Calu3 (cell line): Measurements from ENCODE around the gene TEX22. TPM values are rescaled to one million over a fixed set of nuclear protein-coding genes. Genes with fewer than 3 reads are reported as not detected.

Source experiments
- BruUV-seq: library from RNA; stranded (reverse); fragments of 400-500 nt; replicated peaks from 2 replicates; lab custom pipeline; 2021; lab: Mats Ljungman, UMichigan
- CTCF ChIA-PET: fragments of 300-600 bp; sonication (Branson Sonifier 250); formaldehyde crosslinking; loops from one replicate; lab custom pipeline; 2022; ENCODE audit warnings: antibody characterized with exemption; lab: Charles Lee
- DNase-seq: peaks from one replicate; pipeline ENCODE4 v3.0.0; 2022
- H3K27ac Mint-ChIP-seq: one replicate; pipeline ENCODE4 v1.8.0; 2022; ENCODE audit warnings: mixed read lengths; ENCODE audit not compliant: unreplicated experiment
- H3K27me3 Mint-ChIP-seq: one replicate; pipeline ENCODE4 v1.8.0; 2022; ENCODE audit warnings: mixed read lengths; ENCODE audit not compliant: unreplicated experiment
- H3K36me3 Mint-ChIP-seq: one replicate; pipeline ENCODE4 v1.8.0; 2022; ENCODE audit warnings: mild to moderate bottlenecking, moderate library complexity, mixed read lengths; ENCODE audit not compliant: insufficient read depth, unreplicated experiment
- H3K4me1 Mint-ChIP-seq: one replicate; pipeline ENCODE4 v1.8.0; 2022; ENCODE audit warnings: mild to moderate bottlenecking, low read depth, mixed read lengths; ENCODE audit not compliant: unreplicated experiment
- H3K4me3 Mint-ChIP-seq: one replicate; pipeline ENCODE4 v1.8.0; 2022; ENCODE audit warnings: mild to moderate bottlenecking, low read depth, moderate library complexity, mixed read lengths; ENCODE audit not compliant: unreplicated experiment
- H3K9me3 Mint-ChIP-seq: one replicate; pipeline ENCODE4 v1.8.0; 2022; ENCODE audit warnings: low read depth, mixed read lengths; ENCODE audit not compliant: unreplicated experiment
- CTCF ChIP-seq: fragments of 200-600 bp; IDR thresholded peaks from one replicate; pipeline ENCODE4 v1.8.0; 2022; ENCODE audit warnings: antibody characterized with exemption; ENCODE audit not compliant: unreplicated experiment
- intact Hi-C: fragments of 100-400 bp; cut with micrococcal nuclease; formaldehyde crosslinking; loops from one replicate; pipeline ENCODE4 v1.10.0; 2022; ENCODE audit not compliant: unreplicated experiment
- total RNA-seq: library from RNA; stranded (reverse); gene quantifications from 2 replicates; pipeline ENCODE4 v1.2.3, GENCODE V29; 2022

Gene TEX22
- total RNA-seq, 1 experiment from 2014 or later = 2.8 TPM

- CTCF ChIA-PET = interaction anchor here (2.2 kb wide), 1 partner anchor 120 kb away, joined by 24 read pairs; no protein-coding TSS in a partner anchor
- H3K36me3 Mint-ChIP-seq = peaks cover 12% of the 10 kb centered on the region
- no peaks in the 10 kb centered on the region for H3K4me1 Mint-ChIP-seq
- DNase-seq = no peak
- no peak for TF ChIP-seq CTCF
- no peak overlapping the region for H3K27ac Mint-ChIP-seq
- no peaks in the 10 kb centered on the region for H3K9me3 Mint-ChIP-seq
- intact Hi-C loops = loop anchor here (2.0 kb wide), 1 partner anchor 121 kb away; the partner anchor contains the start of gene TEDC1
- no TSS peak for BruUV-seq
- H3K27me3 Mint-ChIP-seq = no peaks in the 10 kb centered on the region
- no peak overlapping the region for H3K4me3 Mint-ChIP-seq
These were observed 28.7 kb upstream of the TEX22 start for GRCh38 chr14:105369653-105370040.

- no peaks in the 10 kb centered on the region for H3K4me1 Mint-ChIP-seq
- CTCF ChIA-PET = interaction anchor here (1.3 kb wide), 1 partner anchor 56 kb away, joined by 3 read pairs; no protein-coding TSS in a partner anchor
- no peaks in the 10 kb centered on the region for H3K27me3 Mint-ChIP-seq
- no peaks in the 10 kb centered on the region for H3K9me3 Mint-ChIP-seq
- DNase-seq = no peak
- no TSS peak for BruUV-seq
- intact Hi-C loops = no loop called here
- H3K4me3 Mint-ChIP-seq = no peak overlapping the region
- peaks cover 17% of the 10 kb centered on the region for H3K36me3 Mint-ChIP-seq
- H3K27ac Mint-ChIP-seq = no peak overlapping the region
- no peak for TF ChIP-seq CTCF
These were observed 23.9 kb upstream of the TEX22 start for GRCh38 chr14:105374389-105374788.

- CTCF ChIA-PET = no interaction called here
- no TSS peak for BruUV-seq
- Mint-ChIP-seq H3K9me3 (no peaks in the 10 kb centered on the region), H3K27ac (no peak overlapping the region), H3K4me3 (no peak overlapping the region), H3K27me3 (no peaks in the 10 kb centered on the region), H3K4me1 (no peaks in the 10 kb centered on the region), H3K36me3 (peaks cover 12% of the 10 kb centered on the region)
- DNase-seq = no peak
- intact Hi-C loops = no loop called here
- no peak for TF ChIP-seq CTCF
These were observed 22.7 kb upstream of the TEX22 start for GRCh38 chr14:105375635-105376057.

GRCh38 chr14:105376521-105377440 is 21.6 kb upstream of the TEX22 start:
- no peak overlapping the region for H3K4me3 Mint-ChIP-seq
- no peaks in the 10 kb centered on the region for H3K9me3 Mint-ChIP-seq
- H3K4me1 Mint-ChIP-seq = no peaks in the 10 kb centered on the region
- no peaks in the 10 kb centered on the region for H3K27me3 Mint-ChIP-seq
- intact Hi-C loops = no loop called here
- no TSS peak for BruUV-seq
- H3K27ac Mint-ChIP-seq = no peak overlapping the region
- no peak for DNase-seq
- peaks cover 11% of the 10 kb centered on the region for H3K36me3 Mint-ChIP-seq
- no peak for TF ChIP-seq CTCF
- CTCF ChIA-PET = interaction anchor here (0.6 kb wide), 1 partner anchor 81 kb away, joined by 4 read pairs; no protein-coding TSS in a partner anchor
